Erythroblast (primary cell): ENCODE data around the gene AEBP1.

Experiments used
- GATA1 ChIP-seq: IDR thresholded peaks from 2 replicates; pipeline ENCODE4 v1.6.1; 2011; ENCODE audit warnings: low read depth, mild to moderate bottlenecking, control low read depth, low read length, moderate library complexity
- POLR2A ChIP-seq: IDR thresholded peaks from 2 replicates; pipeline ENCODE4 v1.6.1; 2011; ENCODE audit warnings: mild to moderate bottlenecking, low read length

DNA sequence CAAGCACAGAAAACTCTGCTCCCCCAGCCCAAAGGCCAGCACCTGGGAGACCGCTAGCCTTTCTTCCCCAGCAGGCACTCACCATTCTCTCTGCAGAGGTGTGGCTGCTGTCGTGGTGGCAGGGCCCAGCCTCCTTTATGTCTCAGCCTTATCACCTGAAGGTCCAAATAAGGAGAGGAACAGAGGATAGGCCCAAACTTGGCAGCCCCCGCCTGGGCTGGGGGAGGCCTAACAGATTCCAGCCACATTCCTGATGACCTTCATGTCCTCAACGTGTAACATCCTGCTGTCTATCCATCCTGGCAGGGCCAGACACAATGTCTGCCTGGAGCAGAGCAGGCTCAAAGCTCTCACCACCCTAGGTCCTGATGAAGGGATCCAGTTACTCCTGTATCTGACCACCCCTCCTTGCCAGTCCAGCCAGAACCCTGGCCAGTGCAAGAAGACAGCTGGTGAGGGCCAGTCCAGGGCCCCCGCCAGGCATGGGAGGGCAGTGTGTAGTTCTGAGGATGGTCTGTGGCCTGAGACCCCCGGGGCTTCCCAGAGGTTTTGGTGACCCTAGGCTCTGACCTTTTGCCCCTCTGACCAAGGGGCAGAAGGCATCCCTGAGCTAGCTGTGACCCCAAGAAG is 37.2 kb downstream of the AEBP1 start, which contains the start of gene MYL7:
- TF ChIP-seq POLR2A (no peak), GATA1 (no peak)
